Globus pallidus (tissue), 1 donor: ENCODE measurements around the gene PRICKLE2.

Source experiments
- DNase-seq: peaks from one replicate; pipeline ENCODE4 v3.0.0-alpha.2; 2015; ENCODE audit warnings: low spot score

The PRICKLE2 gene

DNA sequence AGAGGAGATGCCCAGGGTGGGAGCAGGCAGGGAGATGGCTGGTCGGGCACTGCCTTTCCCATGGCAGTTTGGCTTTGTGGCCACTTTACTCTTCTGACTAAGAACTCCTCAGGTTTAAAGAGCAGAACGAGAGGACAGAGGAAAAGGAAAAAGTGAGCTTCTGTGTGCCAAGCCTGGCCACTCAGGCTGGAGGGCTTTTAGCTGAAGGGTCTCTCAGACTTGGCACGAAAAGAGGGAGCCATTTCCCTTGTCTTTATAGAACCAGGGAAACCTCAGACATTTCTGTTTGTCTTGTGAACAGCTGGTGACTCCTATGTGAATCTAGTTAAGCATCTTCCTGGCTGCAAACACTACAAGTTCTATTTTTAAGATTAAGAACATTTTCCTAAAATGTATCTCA is 178.7 kb downstream of the PRICKLE2 start:
- no peak for DNase-seq

DNA sequence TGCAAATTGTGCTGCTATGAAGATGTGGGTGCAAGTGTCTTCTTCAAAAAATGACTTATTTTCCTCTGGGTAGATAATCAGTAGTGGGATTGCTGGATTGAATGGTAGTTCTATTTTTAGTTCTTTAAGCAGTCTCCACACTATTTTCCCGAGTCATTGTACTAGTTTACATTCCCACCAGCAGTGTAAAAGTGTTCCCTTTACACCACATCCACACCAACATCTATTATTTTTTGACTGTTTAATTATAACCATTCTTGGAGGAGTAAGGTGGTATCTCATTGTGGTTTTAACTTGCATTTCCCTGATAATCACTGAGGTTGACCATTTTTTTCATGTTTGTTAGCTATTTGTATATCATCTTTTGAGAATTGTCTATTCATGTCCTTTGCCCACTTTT is 182.3 kb downstream of the PRICKLE2 start:
- DNase-seq, result no peak
